ENCODE data around the gene NDUFB5. TPM values are rescaled to one million over a fixed set of nuclear protein-coding genes. Genes with fewer than 3 reads are reported as not detected.

NDUFB5 gene
- total RNA-seq, 3 donors from 2014 or later, result 123 to 139 (median 138) TPM

DNA sequence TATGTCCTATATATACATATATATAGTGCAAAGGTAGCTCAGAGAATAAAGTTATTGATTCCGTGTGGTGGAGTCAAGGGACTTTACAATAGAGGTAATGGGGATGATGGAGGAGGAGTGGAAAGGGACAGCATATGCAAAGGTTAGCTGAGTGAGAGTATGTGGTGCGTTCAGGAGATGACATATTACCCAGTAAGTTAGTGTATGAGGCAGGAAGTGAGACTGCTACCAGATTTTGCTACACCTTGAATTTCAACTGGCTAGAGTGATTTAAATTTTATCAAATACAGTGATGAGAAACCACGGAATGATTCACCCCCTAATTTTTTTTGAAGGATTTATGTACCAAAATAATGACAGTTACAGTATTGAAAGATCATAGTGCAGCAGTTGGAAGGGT lies 39.1 kb upstream of the NDUFB5 start:
- Histone ChIP-seq H3K36me3 (ENCODE audit: low read depth) (no peaks in the 10 kb centered on the region), H3K9me3 (no peaks in the 10 kb centered on the region), H3K4me3 (no peak overlapping the region), H3K4me1 (ENCODE audit: low read depth) (no peaks in the 10 kb centered on the region)
- TF ChIP-seq, protein P1, sequence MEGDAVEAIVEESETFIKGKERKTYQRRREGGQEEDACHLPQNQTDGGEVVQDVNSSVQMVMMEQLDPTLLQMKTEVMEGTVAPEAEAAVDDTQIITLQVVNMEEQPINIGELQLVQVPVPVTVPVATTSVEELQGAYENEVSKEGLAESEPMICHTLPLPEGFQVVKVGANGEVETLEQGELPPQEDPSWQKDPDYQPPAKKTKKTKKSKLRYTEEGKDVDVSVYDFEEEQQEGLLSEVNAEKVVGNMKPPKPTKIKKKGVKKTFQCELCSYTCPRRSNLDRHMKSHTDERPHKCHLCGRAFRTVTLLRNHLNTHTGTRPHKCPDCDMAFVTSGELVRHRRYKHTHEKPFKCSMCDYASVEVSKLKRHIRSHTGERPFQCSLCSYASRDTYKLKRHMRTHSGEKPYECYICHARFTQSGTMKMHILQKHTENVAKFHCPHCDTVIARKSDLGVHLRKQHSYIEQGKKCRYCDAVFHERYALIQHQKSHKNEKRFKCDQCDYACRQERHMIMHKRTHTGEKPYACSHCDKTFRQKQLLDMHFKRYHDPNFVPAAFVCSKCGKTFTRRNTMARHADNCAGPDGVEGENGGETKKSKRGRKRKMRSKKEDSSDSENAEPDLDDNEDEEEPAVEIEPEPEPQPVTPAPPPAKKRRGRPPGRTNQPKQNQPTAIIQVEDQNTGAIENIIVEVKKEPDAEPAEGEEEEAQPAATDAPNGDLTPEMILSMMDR (IDR thresholded peaks at IDR 0.05), result no peak
- ATAC-seq, result no peak
- intact Hi-C loops (cut with DNase I, micrococcal nuclease), result no loop called here
- no peak for DNase-seq

DNA sequence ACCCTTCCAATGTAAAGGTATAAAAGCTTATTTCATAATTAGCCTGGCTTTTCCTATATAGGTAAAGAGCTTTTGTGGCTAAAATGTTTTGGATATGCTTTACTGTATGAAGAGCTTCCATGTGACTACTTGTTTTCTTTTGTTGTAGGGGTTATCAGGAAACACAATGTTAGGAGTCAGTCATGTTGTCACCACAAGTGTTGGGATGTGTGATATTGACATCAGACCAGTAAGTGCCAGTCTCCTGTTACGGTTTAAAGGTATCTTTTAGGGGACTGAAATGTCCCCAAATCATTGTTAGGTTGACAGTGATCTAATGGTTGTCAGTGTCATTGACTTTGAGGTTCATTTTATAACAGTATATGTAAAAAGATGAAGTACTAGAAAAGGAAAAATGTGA lies 23.6 kb upstream of the NDUFB5 start:
- Histone ChIP-seq H3K36me3 (ENCODE audit: low read depth) (peaks cover 26% of the 10 kb centered on the region), H3K4me3 (no peak overlapping the region), H3K4me1 (ENCODE audit: low read depth) (no peaks in the 10 kb centered on the region), H3K9me3 (no peaks in the 10 kb centered on the region)
- ATAC-seq (no peak), DNase-seq (no peak)
- intact Hi-C loops (cut with DNase I, micrococcal nuclease), result no loop called here
- TF ChIP-seq, protein P1 (IDR thresholded peaks at IDR 0.05), result no peak

DNA sequence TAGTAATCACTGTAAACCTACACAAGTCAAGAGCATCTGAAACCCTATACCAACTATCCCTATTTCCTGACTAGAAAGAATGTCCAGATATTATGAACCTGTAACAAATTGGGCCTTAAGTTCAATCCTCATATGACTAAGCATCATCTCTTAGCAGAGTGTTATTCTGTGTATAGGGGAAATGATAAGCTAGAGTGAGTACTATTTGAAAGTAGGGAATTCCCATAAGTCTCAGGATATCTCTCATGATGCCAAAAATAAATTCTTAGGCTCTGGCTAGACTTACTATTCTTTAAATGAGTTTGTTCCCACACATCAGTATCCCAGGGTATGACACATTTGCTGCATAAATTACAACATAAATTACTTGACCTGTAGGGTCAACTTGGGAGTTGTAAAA lies 15.5 kb upstream of the NDUFB5 start:
- H3K4me1 ChIP-seq (ENCODE audit: low read depth), result no peaks in the 10 kb centered on the region
- ATAC-seq (no peak), DNase-seq (no peak)
- no peaks in the 10 kb centered on the region for H3K9me3 ChIP-seq
- H3K4me3 ChIP-seq, result no peak overlapping the region
- intact Hi-C loops (cut with DNase I, micrococcal nuclease), result no loop called here
- TF ChIP-seq, protein P1 (IDR thresholded peaks at IDR 0.05), result no peak
- H3K36me3 ChIP-seq (ENCODE audit: low read depth), result no peaks in the 10 kb centered on the region

DNA sequence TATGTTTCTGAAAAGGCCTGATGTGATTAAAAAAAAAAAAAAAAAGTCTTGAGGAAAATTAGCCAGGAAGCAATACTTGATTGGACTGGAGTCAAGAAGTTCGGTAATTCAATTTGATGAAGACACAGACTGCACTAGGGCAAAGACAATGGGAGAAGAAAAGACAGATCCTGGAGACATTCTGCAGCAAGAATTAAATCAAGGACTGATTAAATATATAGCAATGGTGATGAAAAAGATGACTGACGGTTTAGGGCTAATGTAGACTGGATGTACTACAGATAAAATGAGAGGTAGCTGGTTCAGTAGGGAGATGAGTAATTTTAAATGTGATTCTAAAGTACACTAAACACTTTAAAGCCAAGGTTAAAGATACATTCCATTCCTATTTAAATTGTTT lies 13.9 kb upstream of the NDUFB5 start:
- DNase-seq, result no peak

DNA sequence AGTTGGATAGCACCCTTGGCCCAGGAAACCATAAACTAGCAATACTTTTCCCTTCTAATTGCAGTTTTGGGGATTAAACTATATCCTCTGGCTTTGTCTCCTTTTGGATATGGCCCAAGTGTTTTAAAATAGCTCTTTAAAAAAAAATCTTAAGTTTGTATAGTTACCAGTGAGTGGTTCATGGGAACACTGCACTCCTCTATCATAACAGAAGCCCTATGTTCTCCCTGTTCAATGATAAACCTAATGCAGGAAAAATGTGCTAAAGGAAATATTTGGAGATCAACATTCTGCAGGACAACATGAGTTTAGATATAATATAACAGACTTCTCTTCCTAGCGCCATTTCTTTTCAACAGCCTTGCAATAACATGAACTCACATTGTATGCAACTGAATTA lies 13.3 kb upstream of the NDUFB5 start:
- Histone ChIP-seq H3K36me3 (ENCODE audit: low read depth) (no peaks in the 10 kb centered on the region), H3K4me3 (no peak overlapping the region), H3K4me1 (ENCODE audit: low read depth) (no peaks in the 10 kb centered on the region), H3K9me3 (no peaks in the 10 kb centered on the region)
- ATAC-seq, result no peak
- intact Hi-C loops (cut with DNase I, micrococcal nuclease), result no loop called here
- DNase-seq, result no peak
- TF ChIP-seq, protein P1 (IDR thresholded peaks at IDR 0.05), result no peak

More for the DNA sequence above, 13.9 kb upstream of the NDUFB5 start:
- intact Hi-C loops (cut with DNase I, micrococcal nuclease), result no loop called here
- TF ChIP-seq, protein P1 (IDR thresholded peaks at IDR 0.05), result no peak
- H3K4me3 ChIP-seq, result no peak overlapping the region
- ATAC-seq, result no peak
- H3K4me1 ChIP-seq (ENCODE audit: low read depth), result no peaks in the 10 kb centered on the region
- no peaks in the 10 kb centered on the region for H3K9me3 ChIP-seq
- H3K36me3 ChIP-seq (ENCODE audit: low read depth), result no peaks in the 10 kb centered on the region

DNA sequence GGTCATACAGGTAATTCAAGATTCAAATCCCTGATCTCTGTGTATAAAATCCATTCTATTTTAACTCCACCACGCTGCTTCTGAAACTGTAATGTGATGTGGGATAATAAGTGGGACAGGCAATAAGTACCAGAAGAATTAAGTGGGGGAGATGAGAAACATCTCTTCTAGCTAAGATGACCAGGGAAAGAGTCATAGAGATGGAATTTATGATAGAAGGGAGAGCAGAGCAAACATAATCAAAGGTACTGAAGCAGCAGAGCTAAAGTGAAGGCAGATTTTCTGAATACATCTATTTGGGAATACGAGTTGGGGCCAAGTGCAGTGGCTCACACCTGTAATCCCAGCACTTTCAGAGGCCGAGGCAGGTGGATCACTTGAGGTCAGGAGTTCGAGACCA lies 5.1 kb upstream of the NDUFB5 start:
- Histone ChIP-seq H3K9me3 (no peaks in the 10 kb centered on the region), H3K36me3 (ENCODE audit: low read depth) (no peaks in the 10 kb centered on the region), H3K4me1 (ENCODE audit: low read depth) (no peaks in the 10 kb centered on the region), H3K4me3 (no peak overlapping the region)
- ATAC-seq (no peak), DNase-seq (no peak)
- intact Hi-C loops (cut with DNase I, micrococcal nuclease), result no loop called here
- TF ChIP-seq, protein P1 (IDR thresholded peaks at IDR 0.05), result no peak

Measured in mucosa of descending colon (tissue), 3 donors.